Raji (cell line): ENCODE data around the gene UIMC1.

ENCODE experiments used
- POLR2A ChIP-seq: IDR thresholded peaks from 2 replicates; pipeline ENCODE4 v1.6.1; 2011; ENCODE audit warnings: low read depth, low read length, control low read depth; ENCODE audit not compliant: insufficient read depth

UIMC1 gene

GRCh38 chr5:176886336-176887251, 120.0 kb downstream of the UIMC1 start:
- no peak for TF ChIP-seq POLR2A

- no peak for TF ChIP-seq POLR2A
Observed at GRCh38 chr5:176884571-176884890, 122.0 kb downstream of the UIMC1 start.

DNA sequence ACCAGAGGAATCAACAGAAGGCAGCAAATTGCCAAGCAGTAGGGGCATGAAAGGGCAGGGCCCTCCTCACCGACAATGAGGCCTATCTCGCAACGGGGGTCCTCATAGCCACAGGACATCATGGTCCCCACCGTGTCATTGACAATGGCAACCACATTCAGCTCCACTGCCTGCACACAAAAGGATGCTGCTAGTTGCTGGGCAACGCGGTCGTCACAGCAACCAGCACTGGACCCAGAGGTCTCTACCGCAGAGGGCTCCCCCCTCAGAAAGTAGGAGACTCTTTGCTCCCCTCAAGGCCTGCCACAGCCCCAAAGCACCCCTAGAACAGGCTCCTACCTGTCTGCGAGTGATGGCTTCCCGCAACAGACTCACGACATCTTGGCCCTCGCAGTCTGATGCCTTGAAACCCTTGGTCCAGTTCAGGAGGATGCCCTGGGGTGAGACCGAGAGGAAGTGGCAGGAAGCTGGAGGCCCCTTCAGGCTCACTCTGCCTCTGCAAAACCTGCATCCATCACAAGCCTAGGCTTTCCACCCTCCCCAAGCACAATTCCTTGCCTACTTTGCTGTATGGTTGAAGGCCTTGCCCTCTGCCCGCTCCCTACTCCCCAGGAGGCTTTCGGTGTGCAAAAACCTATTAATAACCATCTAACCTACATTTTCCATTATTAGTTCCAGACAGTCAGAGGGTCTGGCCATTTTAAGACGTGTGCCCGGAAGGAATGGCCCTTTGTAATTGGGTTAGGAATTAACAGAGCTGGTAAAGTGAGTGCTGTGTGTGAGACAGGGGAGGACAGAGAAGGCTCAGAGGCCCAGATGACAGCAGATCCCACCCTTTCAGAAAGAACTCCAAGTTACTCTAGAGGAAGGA, 122.6 kb downstream of the UIMC1 start:
- no peak for TF ChIP-seq POLR2A

DNA sequence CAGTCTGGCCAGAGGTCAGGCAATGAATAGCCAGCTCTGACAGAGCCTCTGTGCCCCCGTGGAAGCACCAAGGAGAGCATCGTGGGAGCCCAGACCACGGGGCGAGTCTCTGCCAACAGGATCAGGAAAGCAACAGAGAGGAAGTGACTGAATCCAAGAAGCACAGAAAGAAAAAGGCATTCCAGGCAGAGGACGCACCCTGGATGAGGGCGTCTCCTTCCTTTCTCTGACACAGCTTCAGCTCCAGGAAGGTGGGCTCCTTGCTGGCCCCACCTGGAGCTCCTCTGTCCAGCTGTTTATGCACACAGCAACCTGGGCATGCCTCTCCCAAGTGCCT, 124.0 kb downstream of the UIMC1 start:
- TF ChIP-seq POLR2A: no peak

DNA sequence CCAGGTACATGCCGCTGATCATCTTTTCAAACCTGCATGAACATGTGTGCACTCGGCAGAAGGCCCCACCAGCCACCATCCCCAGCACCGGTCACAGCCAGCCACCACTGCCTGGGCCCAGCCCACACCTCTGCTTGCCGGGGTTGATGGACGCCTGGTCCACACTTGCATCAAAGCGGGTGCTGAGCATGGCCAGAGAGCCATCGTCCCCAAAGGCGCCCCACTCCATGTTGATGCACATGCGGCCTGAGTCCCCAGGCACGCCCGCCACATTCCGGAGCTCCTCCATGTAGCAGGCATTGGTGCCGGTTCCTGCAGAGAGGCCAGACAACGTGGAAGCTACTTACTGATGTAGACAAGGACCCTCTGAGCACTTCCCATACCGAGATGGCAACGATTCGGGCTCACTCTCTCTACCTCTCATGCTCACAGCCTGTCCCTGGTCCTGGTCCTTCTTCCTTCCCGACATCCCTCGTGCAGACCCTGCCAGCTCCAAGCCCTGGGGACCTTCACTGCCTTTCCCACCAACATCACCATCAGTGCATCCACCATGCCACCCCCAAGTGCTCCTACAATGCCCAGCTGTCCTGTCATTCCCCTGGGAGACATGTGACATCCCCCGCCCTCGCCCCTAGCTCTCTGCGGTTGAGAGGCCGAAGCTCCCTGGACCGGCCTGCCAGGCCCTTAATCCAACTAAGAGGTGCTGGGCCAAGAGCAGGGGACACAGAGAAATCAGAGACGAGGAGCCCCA, 124.6 kb downstream of the UIMC1 start:
- TF ChIP-seq POLR2A: no peak

DNA sequence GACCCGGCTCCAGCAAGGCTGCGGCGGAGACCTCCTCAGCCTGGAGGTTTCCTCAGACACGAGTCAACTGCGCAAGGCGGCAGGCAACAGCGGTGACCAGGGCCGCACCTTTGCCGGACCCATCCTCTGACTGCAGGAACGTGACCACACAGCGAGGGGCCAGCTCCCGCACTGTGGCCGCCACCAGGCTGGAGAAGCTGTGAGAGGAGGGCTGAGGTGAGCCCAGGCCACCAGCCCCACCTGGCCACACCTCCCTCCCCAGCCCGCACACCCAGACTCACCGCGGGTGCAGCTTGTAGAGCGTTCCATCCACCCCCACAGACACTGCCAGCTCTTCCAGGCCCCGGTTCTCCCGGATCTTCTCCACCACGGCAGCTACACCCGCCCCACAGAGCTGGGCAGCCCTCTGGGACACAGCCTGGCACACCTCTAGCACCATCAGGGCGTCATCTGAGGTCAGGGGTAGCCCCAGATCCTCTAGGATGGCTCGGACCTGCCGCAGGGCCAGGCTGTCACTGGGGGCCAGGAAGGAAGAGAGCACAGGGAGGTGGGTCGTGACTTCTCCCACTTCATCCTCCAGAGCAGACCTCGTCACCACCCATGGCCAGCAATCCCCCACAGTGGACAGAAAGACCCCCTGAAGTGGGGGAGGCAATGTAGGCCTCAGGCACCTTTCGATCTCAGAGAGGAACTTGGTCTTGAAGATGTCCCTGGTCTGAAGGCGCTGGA, 125.4 kb downstream of the UIMC1 start:
- TF ChIP-seq POLR2A: no peak

DNA sequence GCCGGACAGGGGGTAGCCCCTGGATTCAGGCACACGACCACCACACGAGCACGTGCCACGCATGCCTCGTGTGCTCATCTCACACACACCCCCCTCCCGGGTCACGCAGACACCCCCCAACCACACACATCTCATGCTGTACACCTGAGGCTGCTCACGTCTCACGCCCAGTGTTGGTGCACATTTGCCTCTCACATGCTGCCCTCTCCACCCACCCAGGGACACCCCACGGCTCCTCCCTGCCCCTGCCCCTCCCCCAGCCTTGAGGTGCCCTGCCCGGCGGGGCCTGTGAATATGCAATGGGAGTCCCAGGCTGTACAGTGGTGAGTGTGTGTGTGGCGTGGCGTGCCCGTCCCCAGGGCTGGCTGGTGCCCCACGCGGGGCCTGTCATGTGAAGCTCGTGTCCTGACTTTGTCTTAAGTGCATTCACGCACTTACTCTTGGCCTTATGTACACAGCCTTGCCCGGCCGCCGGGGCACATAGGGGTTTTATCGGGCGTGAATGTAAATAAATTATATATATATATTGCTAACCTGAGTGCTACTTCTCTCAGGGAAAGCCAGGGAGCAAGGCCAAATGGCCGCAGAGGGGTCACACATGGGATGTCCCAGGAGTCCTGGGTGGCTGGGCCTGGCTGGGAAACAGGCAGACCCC, 126.1 kb downstream of the UIMC1 start:
- TF ChIP-seq POLR2A: no peak

DNA sequence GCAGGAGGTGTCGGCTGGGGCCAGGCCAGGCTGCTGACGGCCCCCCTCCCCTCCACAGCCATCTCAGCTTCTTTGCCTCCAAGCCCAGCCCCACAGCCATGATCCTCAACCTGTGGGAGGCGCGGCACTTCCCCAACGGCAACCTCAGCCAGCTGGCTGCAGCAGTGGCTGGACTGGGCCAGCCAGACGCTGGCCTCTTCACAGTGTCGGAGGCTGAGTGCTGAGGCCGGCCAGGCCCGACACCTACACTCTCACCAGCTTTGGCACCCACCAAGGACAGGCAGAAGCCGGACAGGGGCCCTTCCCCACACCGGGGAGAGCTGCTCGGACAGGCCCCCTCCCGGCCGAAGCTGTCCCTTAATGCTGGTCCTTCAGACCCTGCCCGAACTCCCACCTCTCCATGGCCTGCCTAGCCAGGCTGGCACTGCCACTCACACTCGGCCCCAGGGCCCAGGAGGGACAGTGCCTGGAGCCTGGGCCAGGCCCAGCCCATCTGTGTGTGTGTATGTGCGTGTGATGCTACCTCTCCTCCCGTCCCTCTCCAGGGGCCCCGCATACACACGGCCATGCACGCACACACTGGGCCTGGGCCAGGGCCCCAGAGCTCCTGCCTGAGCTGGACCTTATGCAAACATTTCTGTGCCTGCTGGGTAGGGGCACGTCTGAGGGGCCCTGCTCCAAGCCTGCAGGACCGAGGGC, 126.8 kb downstream of the UIMC1 start:
- TF ChIP-seq POLR2A: no peak

GRCh38 chr5:176878906-176879662, 127.5 kb downstream of the UIMC1 start:
- no peak for TF ChIP-seq POLR2A

DNA sequence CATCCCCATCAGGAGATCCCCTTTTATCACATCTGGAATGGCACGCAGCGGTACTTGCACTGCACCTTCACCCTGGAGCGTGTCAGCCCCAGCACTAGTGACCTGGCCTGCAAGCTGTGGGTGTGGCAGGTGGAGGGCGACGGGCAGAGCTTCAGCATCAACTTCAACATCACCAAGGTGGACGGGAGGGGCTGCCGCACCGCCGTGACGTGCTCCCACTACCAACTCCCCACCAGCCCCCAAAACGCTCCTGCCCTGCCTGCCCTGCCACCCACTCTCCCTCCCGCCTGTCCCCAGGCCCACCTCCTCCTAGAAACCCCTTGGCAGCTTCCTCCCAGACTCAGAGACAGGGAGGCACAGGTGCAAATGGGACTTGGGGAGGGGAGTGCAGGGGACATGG, 128.1 kb downstream of the UIMC1 start:
- no peak for TF ChIP-seq POLR2A

DNA sequence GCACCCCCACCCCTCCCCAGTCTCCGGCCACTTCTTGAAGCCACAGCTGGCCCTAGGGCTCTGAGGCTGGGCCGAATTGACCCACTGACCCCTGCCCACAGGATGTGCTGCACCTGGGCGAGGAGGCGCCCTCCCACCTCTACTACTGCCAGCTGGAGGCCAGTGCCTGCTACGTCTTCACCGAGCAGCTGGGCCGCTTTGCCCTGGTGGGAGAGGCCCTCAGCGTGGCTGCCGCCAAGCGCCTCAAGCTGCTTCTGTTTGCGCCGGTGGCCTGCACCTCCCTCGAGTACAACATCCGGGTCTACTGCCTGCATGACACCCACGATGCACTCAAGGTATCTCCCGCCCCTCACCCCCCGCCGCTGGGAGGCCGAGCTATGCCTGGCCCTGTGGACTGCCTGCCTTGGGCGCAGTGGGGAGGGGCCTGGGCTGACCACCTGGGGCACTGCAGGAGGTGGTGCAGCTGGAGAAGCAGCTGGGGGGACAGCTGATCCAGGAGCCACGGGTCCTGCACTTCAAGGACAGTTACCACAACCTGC, 128.7 kb downstream of the UIMC1 start:
- TF ChIP-seq POLR2A: no peak

DNA sequence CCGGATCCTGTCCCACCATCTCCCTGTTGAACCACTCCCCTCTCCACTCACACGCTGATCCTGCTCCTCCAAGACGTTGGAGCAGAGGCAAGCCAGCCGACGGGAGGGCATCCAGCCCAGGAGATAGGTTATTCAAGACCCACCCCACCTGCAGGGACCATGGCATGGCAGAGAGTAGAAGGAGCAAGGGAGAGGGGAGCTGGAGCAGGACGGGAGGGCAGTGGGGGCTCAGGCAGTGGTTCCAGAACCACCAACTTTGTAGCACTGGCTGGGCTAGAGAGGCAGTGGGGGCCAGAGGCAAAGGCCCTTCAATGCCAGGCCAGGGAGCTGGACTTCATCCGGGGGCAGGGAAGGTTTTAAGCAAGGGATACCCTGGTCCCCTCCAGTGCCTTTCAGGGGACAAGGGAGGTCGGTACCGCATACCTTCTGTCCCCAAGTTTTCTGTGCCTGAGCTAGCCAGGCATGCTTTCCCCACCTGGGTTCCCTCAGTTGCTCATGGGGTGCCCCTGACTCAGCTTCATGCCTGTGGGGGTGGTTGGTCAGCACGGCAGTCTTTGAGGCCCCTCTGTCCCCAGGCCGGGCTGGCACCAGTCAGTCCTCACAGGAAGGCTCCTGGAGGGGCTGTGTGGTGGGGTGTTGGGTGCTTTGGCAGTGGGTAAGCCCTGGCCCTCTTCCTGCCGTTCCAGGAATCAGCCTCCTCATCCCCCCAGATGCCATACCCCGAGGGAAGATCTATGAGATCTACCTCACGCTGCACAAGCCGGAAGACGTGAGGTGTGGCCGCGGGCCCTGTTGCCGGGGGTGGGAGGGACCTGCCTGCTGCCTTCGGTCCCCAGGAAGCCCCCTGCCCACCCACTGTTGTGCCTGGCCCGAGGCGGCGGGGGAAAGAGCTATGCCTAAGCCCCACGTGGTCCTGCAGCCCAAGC, 129.8 kb downstream of the UIMC1 start:
- no peak for TF ChIP-seq POLR2A
